VCaP (cell line): Measurements from ENCODE around the gene ITGAE.

ENCODE experiments used
- H3K27ac ChIP-seq: fragments of 450-650 bp; 2 replicates; pipeline ENCODE4 v1.5.1; 2017
- CTCF ChIP-seq: fragments of 450-650 bp; conservative IDR thresholded peaks from 2 replicates; pipeline ENCODE4 v1.5.1; 2017; ENCODE audit warnings: mild to moderate bottlenecking, moderate library complexity

Gene ITGAE

GRCh38 chr17:3754066-3754457 is 46.9 kb downstream of the ITGAE start:
- peak overlapping the region; percentile 78 for H3K27ac ChIP-seq
- TF ChIP-seq CTCF: no peak

- peak overlapping the region; percentile 78 for H3K27ac ChIP-seq
- no peak for TF ChIP-seq CTCF
These were observed 47.4 kb downstream of the ITGAE start for GRCh38 chr17:3753624-3754023.

GRCh38 chr17:3751836-3752235 is 49.2 kb downstream of the ITGAE start:
- TF ChIP-seq CTCF: no peak
- H3K27ac ChIP-seq: no peak overlapping the region

GRCh38 chr17:3750926-3751325 is 50.1 kb downstream of the ITGAE start:
- no peak overlapping the region for H3K27ac ChIP-seq
- no peak for TF ChIP-seq CTCF

- no peak for TF ChIP-seq CTCF
- no peak overlapping the region for H3K27ac ChIP-seq
These were observed 50.7 kb downstream of the ITGAE start for GRCh38 chr17:3750296-3750695.

GRCh38 chr17:3748576-3748975 is 52.4 kb downstream of the ITGAE start:
- no peak overlapping the region for H3K27ac ChIP-seq
- no peak for TF ChIP-seq CTCF

- no peak for TF ChIP-seq CTCF
- no peak overlapping the region for H3K27ac ChIP-seq
These were observed 53.2 kb downstream of the ITGAE start for GRCh38 chr17:3747805-3748204.

- no peak for TF ChIP-seq CTCF
- H3K27ac ChIP-seq: no peak overlapping the region
These were observed 55.9 kb downstream of the ITGAE start for GRCh38 chr17:3745071-3745470.
